ENCODE results near the gene BANK1. TPM values are rescaled to one million over a fixed set of nuclear protein-coding genes. Genes with fewer than 3 reads are reported as not detected.

BANK1 gene
- total RNA-seq, 1 experiment from 2014 or later, result 1.1 TPM

- Histone ChIP-seq H3K79me1 (ENCODE audit: insufficient read depth, low read depth, low read length, poor library complexity, severe bottlenecking) (no peaks in the 10 kb centered on the region), H2BK20ac (ENCODE audit: low read depth, low read length, poor library complexity, severe bottlenecking) (no peak overlapping the region), H3T11ph (ENCODE audit: low read length) (no peak overlapping the region), H2BK120ac (ENCODE audit: low read depth, low read length, poor library complexity, severe bottlenecking) (no peak overlapping the region), H2AK5ac (ENCODE audit: insufficient read length, low read length) (no peak overlapping the region), H3K9me3 (ENCODE audit: control insufficient read depth, low read depth, low read length) (no peaks in the 10 kb centered on the region), H4K91ac (ENCODE audit: insufficient read length, low read depth, low read length) (no peak overlapping the region), H4K20me1 (ENCODE audit: control insufficient read depth, insufficient read depth, insufficient read length) (no peaks in the 10 kb centered on the region), H3K23me2 (ENCODE audit: insufficient read length, low read depth, low read length, poor library complexity, severe bottlenecking) (no peaks in the 10 kb centered on the region), H3K79me2 (ENCODE audit: insufficient read depth, low read length) (no peaks in the 10 kb centered on the region), H4K8ac (replicated peaks; ENCODE audit: insufficient read length, low read depth, low read length) (no peak overlapping the region), H3K4me2 (ENCODE audit: insufficient read depth, insufficient read length, low read length) (no peak overlapping the region), H4K5ac (ENCODE audit: insufficient read length, low read depth, low read length) (no peak overlapping the region), H3K9ac (ENCODE audit: extremely low read depth, insufficient read length, low read length) (no peak overlapping the region), H3K27ac (ENCODE audit: insufficient read length, low read depth, low read length) (no peak overlapping the region), H3K56ac (ENCODE audit: insufficient read length, low read depth, low read length) (no peak overlapping the region), H3K4me1 (ENCODE audit: insufficient read depth, low read length) (no peaks in the 10 kb centered on the region), H2AFZ (ENCODE audit: low read length) (no peak overlapping the region), H3K18ac (ENCODE audit: insufficient read length, low read depth, low read length) (no peak overlapping the region), H2BK15ac (ENCODE audit: low read depth, low read length) (no peak overlapping the region), H3K27me3 (ENCODE audit: insufficient read depth, low read length) (no peaks in the 10 kb centered on the region), H3K14ac (ENCODE audit: insufficient read depth, low read length) (no peak overlapping the region), H3K4ac (ENCODE audit: low read depth, low read length) (no peak overlapping the region), H2BK12ac (ENCODE audit: insufficient read length, low read depth, low read length) (no peak overlapping the region), H3K23ac (ENCODE audit: insufficient read length, low read depth, low read length) (no peak overlapping the region), H2BK5ac (ENCODE audit: insufficient read length, low read length) (no peak overlapping the region)
- Mint-ChIP-seq H3K9me3 (no peaks in the 10 kb centered on the region), H3K27ac (no peak overlapping the region), H3K36me3 (ENCODE audit: insufficient read depth in 1 of 3, low read depth in 3 of 3) (no peaks in the 10 kb centered on the region), H3K4me1 (no peaks in the 10 kb centered on the region), H3K4me3 (no peak overlapping the region), H3K27me3 (ENCODE audit: low read depth) (no peaks in the 10 kb centered on the region)
- peak; percentile 45; the same call in 2 of the 3 replicates for TF ChIP-seq CTCF (conservative IDR thresholded peaks at IDR 0.05)
- DNase-seq, result no peak
These were observed 265.3 kb downstream of the BANK1 start for GRCh38 chr4:102055805-102056204.

Data from H9 (cell line).